ENCODE data around the gene KRT79.

Gene KRT79

GRCh38 chr12:52771505-52771904 lies 62.6 kb downstream of the KRT79 start:
- DNase-seq (ENCODE audit: low read depth in 2 of 2) = no peak

Measured in stimulated activated CD4-positive, alpha-beta T cell treated with anti-CD3 and anti-CD28 coated beads, Interleukin-4, amount 100 ng/mL, for 48 hours (primary cell).